ENCODE data around the gene FBXW7. TPM values are rescaled to one million over a fixed set of nuclear protein-coding genes. Genes with fewer than 3 reads are reported as not detected.

The FBXW7 gene
- total RNA-seq, 1 experiment from 2014 or later, result 27.1 TPM

GRCh38 chr4:152476796-152477195 lies 59.1 kb downstream of the FBXW7 start:
- H3K27ac Mint-ChIP-seq, result no peak overlapping the region

More at GRCh38 chr4:152476796-152477195, 59.1 kb downstream of the FBXW7 start:
- no peaks in the 10 kb centered on the region for H3K9me3 ChIP-seq (ENCODE audit: control insufficient read depth, low read depth, low read length)
- H3K4me1 Mint-ChIP-seq, result peaks cover 3 to 9% of the 10 kb centered on the region in 2 experiments; a peak in 1 of 4 replicates
- no peak overlapping the region for H3K14ac ChIP-seq (ENCODE audit: insufficient read depth, low read length)
- no peaks in the 10 kb centered on the region; the same call in 1 of the 2 replicates for H3K79me2 ChIP-seq (ENCODE audit: insufficient read depth, low read length)
- H3K23me2 ChIP-seq (ENCODE audit: insufficient read length, low read depth, low read length, poor library complexity, severe bottlenecking), result no peaks in the 10 kb centered on the region
- H3K56ac ChIP-seq (ENCODE audit: insufficient read length, low read depth, low read length), result no peak overlapping the region
- H2BK5ac ChIP-seq (ENCODE audit: insufficient read length, low read length), result no peak overlapping the region
- H2AFZ ChIP-seq (ENCODE audit: low read length), result no peak overlapping the region
- H3K4me3 Mint-ChIP-seq, result no peak overlapping the region
- H4K8ac ChIP-seq (replicated peaks; ENCODE audit: insufficient read length, low read depth, low read length), result no peak overlapping the region
- H2BK120ac ChIP-seq (ENCODE audit: low read depth, low read length, poor library complexity, severe bottlenecking), result no peak overlapping the region
- H2BK20ac ChIP-seq (ENCODE audit: low read depth, low read length, poor library complexity, severe bottlenecking), result no peak overlapping the region
- no peak overlapping the region for H3K4ac ChIP-seq (ENCODE audit: low read depth, low read length)
- H3K23ac ChIP-seq (ENCODE audit: insufficient read length, low read depth, low read length), result no peak overlapping the region
- no peak overlapping the region for H3K4me2 ChIP-seq (ENCODE audit: insufficient read depth, insufficient read length, low read length)
- H3K27me3 Mint-ChIP-seq (ENCODE audit: low read depth), result no peaks in the 10 kb centered on the region
- no peak overlapping the region for H3K9ac ChIP-seq (ENCODE audit: extremely low read depth, insufficient read length, low read length)
- no peak overlapping the region for H2AK5ac ChIP-seq (ENCODE audit: insufficient read length, low read length)
- no peak overlapping the region for H3T11ph ChIP-seq (ENCODE audit: low read length)
- no peak overlapping the region for H3K18ac ChIP-seq (ENCODE audit: insufficient read length, low read depth, low read length)
- no peaks in the 10 kb centered on the region for H4K20me1 ChIP-seq (ENCODE audit: control insufficient read depth, insufficient read depth, insufficient read length)
- H3K79me1 ChIP-seq (ENCODE audit: insufficient read depth, low read depth, low read length, poor library complexity, severe bottlenecking), result peaks cover 3% of the 10 kb centered on the region
- H4K5ac ChIP-seq (ENCODE audit: insufficient read length, low read depth, low read length), result no peak overlapping the region
- no peaks in the 10 kb centered on the region for H3K27me3 ChIP-seq (ENCODE audit: insufficient read depth, low read length)
- H3K27ac ChIP-seq (ENCODE audit: insufficient read length, low read depth, low read length), result no peak overlapping the region
- H3K36me3 Mint-ChIP-seq (ENCODE audit: insufficient read depth in 1 of 3, low read depth in 3 of 3), result peaks cover 3 to 7% (median 4%) of the 10 kb centered on the region in 3 experiments; a peak in 5 of 7 replicates
- peaks cover 0 to 2% of the 10 kb centered on the region in 2 experiments; a peak in 2 of 5 replicates for H3K9me3 Mint-ChIP-seq
- H2BK15ac ChIP-seq (ENCODE audit: low read depth, low read length), result no peak overlapping the region
- DNase-seq, result no peak
- H2BK12ac ChIP-seq (ENCODE audit: insufficient read length, low read depth, low read length), result no peak overlapping the region
- H4K91ac ChIP-seq (ENCODE audit: insufficient read length, low read depth, low read length), result no peak overlapping the region
- H3K4me1 ChIP-seq (ENCODE audit: insufficient read depth, low read length), result no peaks in the 10 kb centered on the region
- WGBS (ENCODE audit: extremely low coverage, insufficient read length, low lambda C conversion rate), result no CpG with 5 or more reads among the region's 2 CpGs
- no peak for TF ChIP-seq CTCF (conservative IDR thresholded peaks at IDR 0.05)
